HG03139 (cell line): ENCODE data around the gene FSTL4.

Source experiments
- ATAC-seq: cut with Tn5 transposase; IDR thresholded peaks from one replicate; pipeline ENCODE4 v1.9.1; 2021; ENCODE audit not compliant: unreplicated experiment

The FSTL4 gene

DNA sequence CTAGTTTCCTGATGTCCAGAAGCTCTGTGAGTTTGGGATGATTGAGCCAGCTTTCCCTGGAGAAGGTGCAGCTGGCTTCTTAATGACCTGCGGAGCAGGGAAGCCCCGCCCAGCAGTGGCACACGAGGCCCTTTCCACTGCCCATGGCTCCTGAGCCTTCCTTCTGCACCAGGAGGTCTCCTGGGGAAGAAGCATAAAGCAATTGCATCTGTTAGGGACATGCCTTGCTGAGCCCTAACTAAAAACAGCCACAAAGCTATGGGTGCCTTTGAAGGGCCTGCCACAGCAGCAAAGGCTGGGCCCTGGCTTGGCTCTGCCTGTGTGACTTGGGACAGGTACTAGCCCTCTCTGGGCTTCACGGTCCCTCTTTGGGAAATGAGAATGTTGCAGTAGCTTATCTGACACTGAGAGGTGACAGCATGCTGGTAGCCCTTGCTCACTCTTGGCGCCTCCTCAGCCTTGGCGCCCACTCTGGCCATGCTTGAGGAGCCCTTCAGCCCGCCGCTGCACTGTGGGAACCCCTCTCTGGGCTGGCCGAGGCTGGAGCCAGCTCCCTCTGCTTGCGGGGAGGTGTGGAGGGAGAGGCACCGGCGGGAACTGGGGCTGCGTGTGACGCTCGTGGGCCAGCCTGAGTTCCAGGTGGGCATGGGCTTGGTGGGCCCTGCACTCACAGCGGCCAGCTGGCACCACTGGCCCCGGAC lies 218.4 kb downstream of the FSTL4 start:
- no peak for ATAC-seq

DNA sequence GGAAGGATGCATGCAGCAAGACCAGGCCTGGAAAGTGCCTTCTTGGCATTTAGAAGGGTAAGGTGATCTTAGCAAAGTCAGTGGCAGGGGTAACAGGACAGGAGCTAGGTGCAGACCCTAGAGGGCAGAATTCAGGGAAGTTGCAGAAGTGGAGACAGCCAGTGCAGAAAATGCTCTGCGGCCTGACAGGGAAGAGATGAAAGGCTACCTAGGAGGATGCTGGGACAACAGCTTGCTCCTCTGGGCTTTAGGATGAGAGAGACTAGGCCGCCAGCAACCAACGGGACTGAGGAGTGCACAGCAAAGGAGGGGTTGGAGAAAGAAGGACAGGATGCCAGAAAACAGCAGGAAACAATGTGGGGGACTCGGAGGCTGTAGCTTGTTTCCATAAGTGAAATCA lies 219.9 kb downstream of the FSTL4 start:
- no peak for ATAC-seq

DNA sequence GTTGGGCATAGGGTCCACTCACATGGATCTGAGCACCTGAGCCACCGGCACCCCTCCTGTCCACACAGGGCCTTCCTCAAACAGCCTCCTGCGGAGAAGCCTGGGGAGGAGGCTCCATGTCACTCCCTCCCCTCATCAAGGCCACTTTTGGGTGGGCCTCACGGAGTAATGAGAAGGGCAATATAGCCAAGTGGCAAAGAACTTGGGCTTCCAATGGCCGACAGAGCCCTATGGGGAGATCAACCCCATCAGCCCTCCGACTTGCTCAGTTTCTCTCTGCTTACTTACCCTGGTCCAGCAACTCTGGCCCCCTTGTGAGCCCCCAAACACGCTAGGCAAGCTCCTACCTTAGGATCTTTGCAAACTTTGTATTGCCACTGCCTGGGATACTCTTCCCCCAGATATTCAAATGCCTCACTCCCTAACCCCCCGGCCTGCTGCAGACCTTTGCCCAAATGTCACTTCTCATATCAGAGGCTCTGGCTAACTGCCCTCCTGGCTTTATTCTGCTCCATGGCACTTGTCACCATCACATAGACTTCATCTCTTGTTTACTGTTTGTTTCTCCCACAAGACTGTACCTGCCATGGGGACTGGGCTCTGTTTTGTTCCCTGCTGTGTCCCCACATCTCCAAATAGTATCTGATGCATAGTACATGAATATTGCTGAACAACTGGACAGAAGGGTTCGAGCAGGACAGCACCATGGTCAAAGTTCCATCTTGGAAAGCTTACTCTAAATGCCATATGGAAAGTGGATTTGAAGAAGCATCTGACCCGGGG lies 220.8 kb downstream of the FSTL4 start:
- no peak for ATAC-seq

DNA sequence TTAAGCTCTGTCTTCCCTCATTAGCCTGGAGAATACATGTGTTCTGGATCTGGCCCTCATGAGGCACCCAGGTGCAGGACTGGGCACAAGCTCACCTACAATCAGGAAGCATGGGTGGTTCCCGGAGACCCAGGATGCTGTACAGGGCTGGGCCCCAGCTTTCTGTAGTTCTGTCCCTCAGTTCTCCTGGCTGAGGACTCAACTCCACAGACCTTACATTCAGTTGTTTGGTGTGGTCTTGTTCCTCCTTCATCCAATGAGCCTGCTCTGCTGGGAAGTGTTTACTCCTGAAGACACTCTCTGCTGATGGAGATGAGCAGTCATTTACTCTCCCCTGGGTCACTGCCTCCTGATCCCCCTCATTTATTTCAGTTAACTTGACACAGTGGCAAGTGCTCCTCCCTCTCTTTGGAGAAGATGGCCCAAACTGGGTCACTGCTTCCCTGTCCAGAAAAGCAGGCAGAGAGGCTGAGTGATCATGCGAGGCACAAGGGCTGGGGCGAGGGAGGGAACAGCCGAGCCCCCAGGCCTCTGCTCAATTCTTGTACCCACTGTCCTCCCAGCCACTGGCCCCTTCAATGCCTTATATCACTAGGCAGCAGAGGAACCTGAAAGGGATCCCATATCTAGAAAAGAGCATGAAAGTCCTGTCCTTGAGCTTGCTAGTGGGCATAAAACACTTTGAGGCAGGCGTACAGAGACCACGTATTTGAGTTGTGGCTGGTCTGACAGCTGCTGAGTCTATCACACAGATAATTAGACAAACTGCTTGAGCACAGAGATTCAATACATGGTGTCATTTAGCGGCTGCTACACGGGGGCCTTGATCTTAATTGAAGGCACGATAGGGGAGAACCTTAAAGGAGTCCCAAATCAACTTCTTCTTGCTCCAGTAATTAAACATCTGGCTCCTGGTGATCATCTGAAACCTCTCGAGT lies 221.7 kb downstream of the FSTL4 start:
- no peak for ATAC-seq

DNA sequence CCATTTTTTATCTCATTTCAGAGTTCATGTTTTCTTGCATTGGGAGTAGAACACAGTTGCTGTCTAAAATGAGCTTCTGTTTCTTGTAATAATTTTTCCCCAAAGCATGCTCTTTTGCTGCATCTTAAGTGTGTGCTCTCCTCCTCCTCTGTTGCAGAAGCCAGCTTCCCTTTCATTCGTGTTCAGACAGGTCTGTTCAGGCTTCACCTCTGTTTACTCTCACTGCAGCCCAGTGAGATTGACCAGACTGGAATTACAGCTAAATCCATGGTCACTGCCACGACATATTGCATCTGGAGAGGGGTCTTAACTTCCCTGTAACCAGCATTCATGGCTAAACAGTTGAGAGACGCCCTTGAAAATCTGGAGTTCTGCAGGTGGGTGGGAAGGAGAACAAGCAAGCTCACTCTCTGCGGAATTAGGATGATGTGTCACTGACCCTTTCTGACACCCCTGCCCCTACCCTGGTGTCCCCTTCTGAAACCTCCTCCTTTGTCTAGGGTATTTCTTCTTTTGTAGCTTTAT lies 223.2 kb downstream of the FSTL4 start:
- no peak for ATAC-seq

DNA sequence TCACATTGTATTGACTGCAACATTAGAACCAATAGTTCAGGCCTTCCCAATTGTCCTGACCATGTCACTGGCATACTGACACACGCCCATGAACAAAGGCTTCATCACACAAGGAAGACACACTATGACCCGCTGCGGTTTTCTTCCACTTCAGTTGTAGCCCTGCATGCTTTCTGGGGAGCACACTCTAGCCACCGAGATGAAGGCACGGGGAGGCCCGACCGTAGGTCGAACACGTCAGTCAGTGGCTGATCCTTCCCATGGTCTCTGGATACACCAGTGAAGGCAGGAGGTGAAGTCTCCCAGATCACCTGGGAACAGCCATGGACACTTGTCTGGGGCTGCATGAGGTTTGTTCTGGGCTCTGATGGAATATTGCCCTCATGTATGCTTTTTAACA lies 224.7 kb downstream of the FSTL4 start:
- no peak for ATAC-seq

DNA sequence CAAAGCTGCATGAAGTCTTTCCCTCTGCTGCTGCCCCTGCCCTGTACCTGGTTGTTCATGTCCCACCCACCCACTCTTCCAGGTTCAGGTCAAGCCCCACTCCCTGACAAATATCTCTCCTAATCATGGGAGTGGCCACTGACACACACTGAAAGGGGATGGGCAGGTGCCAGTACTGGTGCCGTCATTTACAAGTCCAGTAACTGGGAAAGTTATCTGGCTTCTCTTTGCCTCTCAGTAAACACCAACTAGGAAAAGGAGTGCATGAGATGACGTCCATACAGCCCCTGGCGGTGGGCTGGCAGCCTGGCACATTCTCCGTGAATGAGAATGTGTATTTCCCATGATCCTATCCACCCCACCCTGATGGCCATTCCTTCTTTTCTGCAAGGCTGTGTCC lies 225.2 kb downstream of the FSTL4 start:
- no peak for ATAC-seq

DNA sequence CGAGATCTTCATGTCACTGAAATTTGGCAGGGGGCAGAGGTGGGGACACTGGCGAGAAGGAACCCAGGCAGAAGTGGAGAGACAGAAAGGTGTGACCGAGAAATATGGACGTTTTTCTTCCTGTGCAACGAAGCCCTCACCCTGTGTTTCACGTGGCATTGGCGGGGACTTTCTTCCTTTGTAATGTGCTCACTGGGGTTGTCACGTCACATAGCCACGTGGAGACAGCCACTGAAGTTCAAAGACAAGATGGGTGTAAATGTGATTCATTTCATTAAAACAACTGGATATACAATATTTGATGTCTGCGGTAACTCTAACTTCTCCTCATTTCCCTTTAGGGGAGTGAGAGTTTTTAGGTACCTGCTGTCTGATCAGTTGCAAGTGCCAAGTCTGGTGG lies 225.7 kb downstream of the FSTL4 start:
- no peak for ATAC-seq

DNA sequence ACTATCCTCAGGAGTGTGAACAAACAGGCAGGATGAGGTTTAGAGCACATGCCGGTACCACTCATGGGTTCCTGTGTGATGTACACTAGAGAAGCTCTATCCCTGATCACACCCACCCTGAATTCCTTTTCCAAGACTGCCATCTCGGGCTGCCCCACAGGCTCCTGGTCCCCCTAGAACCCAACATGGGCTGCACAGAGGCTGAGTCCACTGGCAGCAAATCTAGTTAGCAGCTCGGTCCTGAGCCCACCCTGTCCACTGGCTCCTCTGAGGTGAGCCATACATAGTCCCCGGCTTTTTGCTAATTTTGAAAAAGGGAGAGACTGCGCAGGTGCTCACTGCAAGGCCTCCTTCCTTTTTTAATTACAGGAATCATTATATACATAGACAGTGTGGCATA lies 227.0 kb downstream of the FSTL4 start:
- no peak for ATAC-seq

DNA sequence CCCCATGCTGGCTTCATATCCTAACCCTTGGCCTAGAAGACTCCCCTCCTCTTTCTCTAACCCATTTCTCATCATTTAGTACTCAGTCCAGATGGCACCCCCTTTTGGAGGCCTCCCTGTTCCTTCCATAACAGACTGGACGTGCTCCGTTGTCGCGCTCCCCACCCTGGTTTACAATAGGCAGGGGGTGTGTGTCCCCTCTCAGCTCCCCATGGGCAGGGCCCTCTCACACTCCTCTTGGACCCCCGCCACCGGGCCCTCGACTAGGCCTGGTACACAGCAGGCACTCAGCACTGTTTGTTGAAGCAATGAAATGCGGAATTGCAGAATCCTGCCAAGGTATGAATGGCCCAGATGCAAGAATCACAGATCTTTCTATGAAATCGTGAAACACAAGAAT lies 227.4 kb downstream of the FSTL4 start:
- ATAC-seq = no peak

DNA sequence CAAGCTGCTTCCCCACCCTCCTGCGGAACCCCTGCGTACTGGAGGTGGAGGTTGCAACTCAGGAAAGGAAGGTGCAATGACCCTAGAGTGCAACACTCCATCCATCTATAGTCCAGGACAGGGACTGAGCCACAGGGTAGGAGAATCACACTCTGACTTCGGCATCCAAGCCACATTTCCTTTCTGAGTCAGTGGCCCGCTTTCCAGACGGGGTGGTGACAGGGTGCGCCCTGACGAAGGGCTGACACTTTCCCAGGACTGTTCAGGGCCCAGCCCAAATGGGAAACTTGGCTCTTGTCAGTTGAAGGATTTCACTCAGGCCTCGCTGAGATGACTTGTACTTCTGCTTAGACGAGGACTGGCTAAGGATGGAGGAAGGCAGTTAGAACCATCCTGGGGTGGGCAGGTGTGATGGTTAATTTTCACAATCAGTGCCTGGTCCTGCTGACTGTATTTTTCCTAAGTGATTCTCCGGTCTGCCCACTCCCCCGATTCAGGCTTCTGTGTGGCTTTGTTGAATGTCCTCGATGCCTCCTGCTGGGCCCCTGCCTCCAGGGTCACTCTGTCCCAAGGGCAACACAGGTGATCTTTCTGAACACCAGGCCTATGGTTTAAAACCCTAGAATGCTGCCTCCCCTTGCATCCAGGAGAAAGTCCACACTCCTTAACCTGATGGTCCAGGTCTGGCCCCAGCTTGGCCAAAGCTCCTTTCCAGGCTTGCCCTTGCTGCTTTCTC lies 228.1 kb downstream of the FSTL4 start:
- ATAC-seq = no peak

DNA sequence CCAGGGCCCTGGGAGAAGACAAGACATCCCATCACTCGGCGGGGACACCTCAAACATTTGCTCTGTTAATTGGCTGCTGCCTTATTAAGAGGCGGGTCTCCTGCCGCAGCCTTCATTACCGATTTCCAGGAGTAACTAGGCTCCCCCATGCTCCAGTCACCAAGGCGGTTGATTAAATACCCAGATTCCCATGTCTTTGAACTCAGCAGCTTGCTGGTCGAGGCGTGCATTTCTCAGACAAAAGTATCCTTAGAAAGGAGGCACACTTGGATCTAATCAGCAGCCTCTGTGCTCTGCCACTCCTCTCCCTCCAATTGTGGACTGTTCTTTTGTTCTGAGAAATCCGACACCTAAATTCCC lies 228.8 kb downstream of the FSTL4 start:
- no peak for ATAC-seq

DNA sequence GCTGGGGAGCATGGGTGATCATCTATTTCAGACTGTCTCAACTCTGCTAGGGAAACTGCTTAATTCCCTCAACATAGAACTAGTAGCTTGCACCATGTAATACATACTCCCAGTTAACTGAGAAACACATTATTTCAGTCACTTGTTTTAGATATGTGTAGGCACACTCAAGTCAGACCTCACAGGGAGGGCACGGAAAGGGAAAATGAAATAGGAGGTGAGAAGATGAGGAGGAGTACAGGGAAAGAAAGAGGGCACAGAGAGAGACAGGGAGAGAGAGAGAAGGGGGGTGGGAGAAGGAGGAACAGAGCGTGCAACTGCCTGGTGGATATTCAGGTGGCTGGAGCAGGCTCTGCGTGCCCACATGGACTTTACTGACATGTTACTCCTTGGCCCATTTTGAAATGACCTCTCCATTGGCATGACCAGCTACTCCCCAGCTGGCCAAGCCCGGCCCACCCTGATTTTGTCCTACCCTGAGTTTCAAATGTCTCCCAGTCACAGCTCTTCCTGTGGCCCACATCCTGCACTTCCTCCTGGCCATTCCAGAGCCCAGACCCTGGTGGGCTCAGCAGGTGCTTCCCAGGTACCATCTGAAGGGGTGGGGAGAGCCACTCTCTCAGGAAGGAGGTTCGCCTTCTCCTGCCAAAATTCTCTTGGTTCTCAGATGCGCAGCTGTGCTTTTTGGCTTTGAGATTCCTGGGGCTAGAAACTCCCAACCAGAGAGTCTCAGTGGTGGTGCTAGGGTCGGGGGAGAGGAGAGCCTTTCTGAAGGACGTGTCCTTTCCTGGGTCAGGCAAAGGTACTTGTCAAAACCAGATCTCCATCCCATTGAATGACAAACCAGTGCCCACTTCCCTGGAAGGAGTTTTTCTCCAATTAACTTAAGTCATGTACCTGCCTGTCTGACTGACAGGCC lies 229.4 kb downstream of the FSTL4 start:
- ATAC-seq = no peak

DNA sequence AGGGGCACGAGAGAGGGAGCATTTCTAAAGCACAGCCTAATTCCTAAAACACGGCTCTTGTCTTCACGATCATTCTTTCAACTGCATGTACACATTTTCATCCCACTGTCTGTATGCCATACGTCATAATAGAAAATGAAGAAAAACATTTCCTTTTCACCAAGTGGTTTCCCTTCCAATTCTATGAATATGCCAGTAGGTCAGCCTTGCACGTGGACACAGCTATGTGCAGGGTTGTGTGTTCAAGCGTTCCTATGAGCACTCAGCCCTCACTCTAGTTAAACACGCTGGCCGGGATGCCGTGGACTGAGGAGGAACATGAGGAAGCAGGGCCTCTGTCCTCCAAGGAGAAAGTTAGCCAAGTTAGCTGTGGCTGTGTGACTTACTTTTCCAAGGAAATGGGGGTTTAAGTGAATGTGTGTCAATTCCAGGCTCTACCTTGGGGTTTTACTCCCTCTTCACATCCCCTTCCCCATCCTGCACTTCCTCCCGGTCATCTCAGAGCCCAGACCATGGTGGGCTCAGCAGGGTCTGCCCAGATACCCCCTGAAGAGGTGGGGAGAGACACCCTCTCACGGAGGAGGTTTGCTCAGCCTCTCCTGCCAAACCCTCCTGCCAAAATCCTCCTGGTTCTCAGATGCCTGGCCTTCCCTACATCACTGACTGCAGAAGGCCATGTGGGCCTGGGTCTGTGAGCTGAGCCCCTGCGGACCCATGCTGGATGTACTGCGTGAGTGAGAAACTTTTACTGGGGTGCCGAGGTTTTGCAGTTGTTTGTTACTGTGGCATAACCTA lies 230.6 kb downstream of the FSTL4 start:
- no peak for ATAC-seq

DNA sequence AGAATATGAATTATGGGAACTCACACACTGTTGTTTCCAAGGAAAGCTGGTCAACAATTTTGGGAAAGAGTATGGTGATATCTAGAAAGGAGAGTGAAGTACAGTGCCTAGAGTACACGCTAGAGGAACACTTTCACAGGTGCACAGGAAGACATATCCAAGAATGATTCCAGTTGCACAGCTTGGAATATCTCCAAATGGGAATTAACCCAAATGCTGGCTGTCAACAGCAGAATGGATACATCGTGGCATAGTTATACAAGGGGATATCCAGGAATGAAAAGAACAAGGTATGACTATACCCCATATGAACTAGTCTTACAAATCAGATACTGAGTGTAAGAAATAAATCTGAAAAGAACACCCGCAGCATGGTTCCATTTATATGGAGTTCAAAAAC lies 231.3 kb downstream of the FSTL4 start:
- no peak for ATAC-seq

DNA sequence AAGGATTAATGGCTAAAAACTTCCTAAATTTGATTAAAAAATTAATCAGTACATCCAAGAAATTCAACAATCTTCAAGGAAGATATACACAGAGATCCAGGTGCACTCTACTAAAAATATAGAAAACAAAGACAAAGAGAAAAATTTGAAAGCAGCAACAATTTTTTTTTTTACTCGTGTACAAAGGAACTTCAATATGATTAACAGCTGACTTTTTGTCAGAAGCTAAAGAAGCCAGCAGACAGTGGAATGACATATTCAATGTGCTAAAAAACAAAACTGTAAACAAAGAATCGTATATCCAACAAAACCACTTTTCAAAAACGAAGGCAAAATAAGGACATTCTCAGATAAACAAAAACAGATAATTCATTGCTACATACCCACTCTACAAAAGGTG lies 234.6 kb downstream of the FSTL4 start:
- ATAC-seq = no peak

DNA sequence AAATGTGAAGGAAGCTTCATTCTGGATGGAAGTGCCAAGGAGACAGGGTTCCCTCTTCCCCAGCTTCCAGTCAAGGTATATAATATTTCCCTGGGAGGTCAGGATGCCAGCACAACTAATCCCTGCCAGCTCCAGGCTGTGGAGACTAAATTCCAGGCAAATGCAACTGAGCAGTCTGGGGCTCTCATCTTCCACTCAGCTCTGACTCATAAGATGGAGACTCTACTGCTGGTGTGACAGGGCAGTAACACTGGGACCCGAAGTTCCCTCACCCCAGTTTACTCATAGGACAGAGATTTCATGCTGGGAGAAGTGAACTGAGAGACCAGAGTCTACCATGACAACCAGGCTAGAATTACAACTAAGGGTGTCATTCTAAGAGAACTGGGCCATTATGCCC lies 235.4 kb downstream of the FSTL4 start:
- ATAC-seq = no peak

DNA sequence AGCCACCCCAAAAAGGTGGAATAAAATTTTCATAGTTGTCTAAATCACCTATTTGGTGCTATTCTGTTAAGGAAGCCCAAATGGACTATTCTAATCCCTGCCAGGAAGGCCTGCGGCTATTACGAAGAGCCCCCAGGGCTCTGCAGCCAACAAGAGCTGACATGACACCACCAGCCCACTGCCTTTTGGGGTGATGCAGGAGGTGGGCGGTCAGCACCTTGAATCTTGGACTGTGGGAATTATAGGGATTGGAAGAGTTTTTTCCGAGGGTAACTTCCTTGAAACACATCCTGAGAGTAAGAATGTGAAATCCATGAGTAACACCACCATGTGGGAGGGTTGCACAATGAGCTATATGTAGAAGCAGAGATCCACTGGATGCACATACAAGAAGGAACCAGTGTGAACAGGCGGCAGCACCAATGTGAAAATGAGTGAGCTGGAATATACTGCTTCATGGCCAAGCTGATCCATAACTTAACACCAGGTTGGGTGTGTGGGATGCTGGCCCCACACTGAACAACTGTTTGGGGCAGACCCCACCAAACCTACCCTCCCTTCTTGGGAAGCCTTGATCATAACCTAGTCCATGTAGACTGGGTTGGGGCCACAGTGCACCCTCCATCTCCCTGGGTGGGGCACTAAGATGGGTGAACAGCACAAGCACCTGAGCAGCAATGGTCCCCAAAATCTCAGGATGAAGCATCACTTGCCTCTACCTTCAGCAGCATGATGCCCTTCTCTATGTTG lies 239.0 kb downstream of the FSTL4 start:
- ATAC-seq = no peak
